Tibial artery (tissue), 4 donors: ENCODE data around the gene SGK2.

ENCODE experiments used
- DNase-seq, 2 donors: peaks; one replicate each; pipeline ENCODE4 v3.0.0-alpha.2; 2019
- H3K27ac ChIP-seq, 2 donors: fragments of 200-600 bp; sonication (generic) in 1 of 2; 1 replicate in 1 of 2; 2 replicates in 1 of 2; pipeline ENCODE4 v1.5.1; 2018 to 2019; ENCODE audit warnings: mild to moderate bottlenecking in 1 of 2
- H3K27me3 ChIP-seq, 2 donors: fragments of 200-600 bp; sonication (generic) in 1 of 2; one replicate each; pipeline versions ENCODE4 v1.5.1 to v1.6.0; 2016 to 2019
- H3K36me3 ChIP-seq, 3 donors: fragments of 200-600 bp; sonication (generic) in 2 of 3; one replicate each; pipeline ENCODE4 v1.5.1; 2016 to 2019; ENCODE audit warnings: mild to moderate bottlenecking in 2 of 3
- H3K4me1 ChIP-seq, 4 donors: fragments of 200-600 bp; sonication (generic) in 2 of 4; 1 replicate in 3 of 4; 2 replicates in 1 of 4; pipeline ENCODE4 v1.5.1; 2016 to 2019
- H3K4me3 ChIP-seq, 2 donors: fragments of 200-600 bp; sonication (generic) in 1 of 2; 1 replicate in 1 of 2; 2 replicates in 1 of 2; pipeline ENCODE4 v1.5.1; 2018 to 2019; ENCODE audit warnings: mild to moderate bottlenecking in 2 of 2
- H3K9me3 ChIP-seq, 3 donors: fragments of 200-600 bp; sonication (generic) in 1 of 3; one replicate each; pipeline ENCODE4 v1.5.1; 2016 to 2019
- intact Hi-C: fragments of 100-400 bp; cut with DNase I; formaldehyde crosslinking; loops from one replicate; pipeline ENCODE4 v1.15.0; 2023; ENCODE audit warnings: low total_unique reads
- TF ChIP-seq, protein P1 (sequence below), 2 experiments: fragments of 200-600 bp in 1 of 2; fragments of 450-650 bp in 1 of 2; IDR thresholded peaks; one replicate each; pipeline ENCODE4 v1.5.1; 2017 to 2019; ENCODE audit warnings: antibody characterized with exemption in 2 of 2, mild to moderate bottlenecking in 1 of 2, moderate library complexity in 1 of 2

SGK2 gene

GRCh38 chr20:43558412-43559146 lies at the start of gene SGK2:
Gene SGK2, plus strand, starts transcription at chr20:43559027. Its CDS starts 7,469 bp downstream, at chr20:43566496.
- Histone ChIP-seq H3K27me3 (no peaks in the 10 kb centered on the region), H3K9me3 (no peaks in the 10 kb centered on the region), H3K27ac (no peak within 1 kb of the TSS), H3K4me3 (no peak within 1 kb of the TSS), H3K4me1 (no peaks in the 10 kb centered on the region), H3K36me3 (no peaks in the 10 kb centered on the region)
- intact Hi-C loops: no loop called here
- TF ChIP-seq, protein P1, sequence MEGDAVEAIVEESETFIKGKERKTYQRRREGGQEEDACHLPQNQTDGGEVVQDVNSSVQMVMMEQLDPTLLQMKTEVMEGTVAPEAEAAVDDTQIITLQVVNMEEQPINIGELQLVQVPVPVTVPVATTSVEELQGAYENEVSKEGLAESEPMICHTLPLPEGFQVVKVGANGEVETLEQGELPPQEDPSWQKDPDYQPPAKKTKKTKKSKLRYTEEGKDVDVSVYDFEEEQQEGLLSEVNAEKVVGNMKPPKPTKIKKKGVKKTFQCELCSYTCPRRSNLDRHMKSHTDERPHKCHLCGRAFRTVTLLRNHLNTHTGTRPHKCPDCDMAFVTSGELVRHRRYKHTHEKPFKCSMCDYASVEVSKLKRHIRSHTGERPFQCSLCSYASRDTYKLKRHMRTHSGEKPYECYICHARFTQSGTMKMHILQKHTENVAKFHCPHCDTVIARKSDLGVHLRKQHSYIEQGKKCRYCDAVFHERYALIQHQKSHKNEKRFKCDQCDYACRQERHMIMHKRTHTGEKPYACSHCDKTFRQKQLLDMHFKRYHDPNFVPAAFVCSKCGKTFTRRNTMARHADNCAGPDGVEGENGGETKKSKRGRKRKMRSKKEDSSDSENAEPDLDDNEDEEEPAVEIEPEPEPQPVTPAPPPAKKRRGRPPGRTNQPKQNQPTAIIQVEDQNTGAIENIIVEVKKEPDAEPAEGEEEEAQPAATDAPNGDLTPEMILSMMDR (IDR thresholded peaks at IDR 0.05): no peak
- no peak for DNase-seq

GRCh38 chr20:43511879-43512278 lies 46.9 kb upstream of the SGK2 start:
- Histone ChIP-seq H3K4me1 (peaks cover 0 to 24% (median 16%) of the 10 kb centered on the region in 4 donors), H3K36me3 (no peaks in the 10 kb centered on the region), H3K9me3 (no peaks in the 10 kb centered on the region), H3K4me3 (no peak overlapping the region), H3K27me3 (peaks cover 0 to 14% of the 10 kb centered on the region in 2 donors), H3K27ac (no peak overlapping the region)
- intact Hi-C loops: no loop called here
- TF ChIP-seq, protein P1 (IDR thresholded peaks at IDR 0.05): no peak
- DNase-seq: no peak

DNA sequence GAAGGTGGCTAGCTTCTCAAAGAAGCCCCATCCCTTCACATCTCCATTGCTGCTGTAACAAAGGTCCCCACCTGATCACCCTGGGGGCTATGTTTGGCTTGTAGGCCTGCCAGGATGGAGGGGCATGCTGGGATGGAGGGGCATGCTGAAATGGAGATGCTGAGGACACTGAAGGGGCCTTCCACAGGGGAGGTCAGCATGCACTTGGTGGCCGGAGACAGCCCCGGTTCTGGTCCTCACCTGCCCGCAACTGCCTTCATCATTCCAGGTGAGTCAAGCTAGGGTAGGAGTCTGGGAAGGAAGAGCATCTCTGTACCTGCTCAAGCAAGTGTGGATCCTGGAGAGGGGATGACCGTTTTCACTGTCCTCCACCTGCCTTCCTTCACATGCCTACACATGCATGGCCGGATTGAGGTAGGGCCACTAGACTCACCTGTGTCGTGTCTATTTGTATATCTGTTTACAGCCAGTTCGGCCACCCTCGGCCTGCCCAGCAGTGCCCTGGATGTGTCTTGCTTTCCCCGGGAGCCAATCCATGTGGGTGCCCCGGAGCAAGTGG lies 45.4 kb upstream of the SGK2 start:
- H3K4me1 ChIP-seq: peaks cover 0 to 15% (median 4%) of the 10 kb centered on the region in 4 donors
- peak overlapping the region; percentile 58 to 74 for H3K4me3 ChIP-seq
- peak overlapping the region; percentile 79 to 80 for H3K27ac ChIP-seq

DNA sequence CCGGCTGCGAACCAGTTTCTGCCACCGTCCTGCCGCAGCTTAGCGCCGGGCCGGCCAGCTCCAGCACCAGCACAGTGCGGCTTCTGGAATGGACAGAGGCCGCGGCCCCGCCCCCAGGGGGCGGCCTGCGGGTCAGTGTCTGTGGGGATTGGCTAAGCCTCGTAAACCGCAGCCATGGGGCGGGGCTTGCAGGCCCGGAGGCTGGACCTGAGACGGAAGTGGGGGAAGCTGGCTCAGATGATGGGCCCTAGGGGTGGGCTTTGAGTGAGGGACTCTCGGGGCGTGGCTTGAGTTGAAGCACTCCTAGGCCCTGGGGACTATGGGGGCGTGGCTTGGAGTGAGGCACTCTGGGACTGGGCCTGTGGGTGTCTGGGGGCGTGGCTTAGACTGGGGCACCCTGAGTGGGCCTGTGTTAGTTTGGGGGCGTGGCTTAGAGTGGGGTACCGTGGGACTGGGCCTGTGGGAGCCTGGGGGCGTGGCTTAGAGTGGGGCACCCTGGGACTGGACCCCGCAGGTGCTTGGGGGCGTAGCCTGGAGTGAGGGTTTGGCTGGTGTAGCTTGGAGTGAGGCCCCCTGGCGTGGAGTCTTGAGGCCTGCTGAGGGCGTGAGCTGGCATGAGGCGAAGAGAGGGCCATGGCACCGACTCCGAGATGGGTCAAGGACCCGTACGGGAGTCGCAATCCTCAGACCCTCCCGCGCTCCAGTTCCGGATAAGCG lies 44.7 kb upstream of the SGK2 start:
- intact Hi-C loops: no loop called here
- TF ChIP-seq, protein P1 (IDR thresholded peaks at IDR 0.05): peak in 1 of 2 experiments; percentile 33
- Histone ChIP-seq H3K27me3 (no peaks in the 10 kb centered on the region), H3K27ac (peak overlapping the region; percentile 79 to 80), H3K36me3 (peaks cover 0 to 6% (median 0%) of the 10 kb centered on the region in 3 donors), H3K9me3 (no peaks in the 10 kb centered on the region), H3K4me3 (peak overlapping the region; percentile 58 to 74), H3K4me1 (peaks cover 0 to 15% (median 4%) of the 10 kb centered on the region in 4 donors)
- peak; percentile 98 to 99 for DNase-seq

More for the DNA sequence above, 45.4 kb upstream of the SGK2 start:
- Histone ChIP-seq H3K27me3 (peaks cover 0 to 4% of the 10 kb centered on the region in 2 donors), H3K9me3 (no peaks in the 10 kb centered on the region), H3K36me3 (peaks cover 0 to 6% (median 0%) of the 10 kb centered on the region in 3 donors)
- intact Hi-C loops: no loop called here
- TF ChIP-seq, protein P1 (IDR thresholded peaks at IDR 0.05): no peak
- DNase-seq: no peak

GRCh38 chr20:43514648-43514999 lies 44.2 kb upstream of the SGK2 start:
- Histone ChIP-seq H3K27ac (peak overlapping the region; percentile 79 to 80), H3K4me3 (peak overlapping the region; percentile 58 to 74), H3K27me3 (no peaks in the 10 kb centered on the region), H3K4me1 (peaks cover 0 to 15% (median 4%) of the 10 kb centered on the region in 4 donors), H3K36me3 (peaks cover 0 to 6% (median 0%) of the 10 kb centered on the region in 3 donors), H3K9me3 (no peaks in the 10 kb centered on the region)
- TF ChIP-seq, protein P1 (IDR thresholded peaks at IDR 0.05): no peak
- intact Hi-C loops: no loop called here
- no peak for DNase-seq
